Brain pericyte (primary cell): ENCODE results near the gene HSPBP1.

Source experiments
- DNase-seq: peaks from one replicate; pipeline ENCODE4 v3.0.0-alpha.2; 2012; ENCODE audit warnings: low read depth, low spot score

HSPBP1 gene

DNA sequence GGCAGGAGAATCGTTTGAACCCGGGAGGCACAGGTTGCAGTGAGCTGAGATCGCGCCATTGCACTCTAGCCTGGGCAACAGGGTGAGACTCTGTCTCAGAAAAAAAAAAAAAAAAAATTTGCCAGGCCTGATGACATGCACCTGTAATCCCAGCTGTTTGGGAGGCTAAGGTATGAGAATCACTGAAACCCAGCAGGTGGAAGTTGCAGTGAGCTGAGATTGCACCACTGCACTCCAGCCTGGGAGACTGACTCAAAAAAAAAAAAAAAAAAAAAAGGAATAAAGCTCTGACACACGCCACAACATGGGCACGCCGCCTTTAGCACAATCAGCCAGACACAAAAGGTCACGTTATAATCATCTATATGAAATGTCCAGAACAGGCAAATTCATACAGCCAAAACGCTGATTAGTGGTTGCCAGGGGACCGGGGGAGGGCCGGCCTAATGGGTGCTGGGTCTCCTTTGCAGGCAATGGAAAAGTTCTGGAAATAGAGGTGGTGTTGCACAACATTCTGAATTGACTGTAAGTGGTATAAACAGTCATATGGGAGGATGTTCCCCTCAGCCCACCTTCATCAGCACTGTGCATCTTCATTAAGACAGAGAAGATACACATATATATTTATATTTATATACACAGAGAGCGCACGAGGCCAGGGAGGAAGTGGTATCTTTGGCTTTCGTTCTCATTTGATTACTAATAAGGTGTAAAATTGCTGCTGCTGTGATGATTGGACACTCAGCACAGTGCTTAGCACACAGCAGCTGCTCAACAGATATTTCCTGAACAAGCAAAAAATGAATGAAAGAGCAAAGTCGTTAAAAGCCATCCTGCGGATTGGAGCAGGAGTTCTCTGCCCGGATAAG lies 3.8 kb downstream of the HSPBP1 start:
- no peak for DNase-seq

DNA sequence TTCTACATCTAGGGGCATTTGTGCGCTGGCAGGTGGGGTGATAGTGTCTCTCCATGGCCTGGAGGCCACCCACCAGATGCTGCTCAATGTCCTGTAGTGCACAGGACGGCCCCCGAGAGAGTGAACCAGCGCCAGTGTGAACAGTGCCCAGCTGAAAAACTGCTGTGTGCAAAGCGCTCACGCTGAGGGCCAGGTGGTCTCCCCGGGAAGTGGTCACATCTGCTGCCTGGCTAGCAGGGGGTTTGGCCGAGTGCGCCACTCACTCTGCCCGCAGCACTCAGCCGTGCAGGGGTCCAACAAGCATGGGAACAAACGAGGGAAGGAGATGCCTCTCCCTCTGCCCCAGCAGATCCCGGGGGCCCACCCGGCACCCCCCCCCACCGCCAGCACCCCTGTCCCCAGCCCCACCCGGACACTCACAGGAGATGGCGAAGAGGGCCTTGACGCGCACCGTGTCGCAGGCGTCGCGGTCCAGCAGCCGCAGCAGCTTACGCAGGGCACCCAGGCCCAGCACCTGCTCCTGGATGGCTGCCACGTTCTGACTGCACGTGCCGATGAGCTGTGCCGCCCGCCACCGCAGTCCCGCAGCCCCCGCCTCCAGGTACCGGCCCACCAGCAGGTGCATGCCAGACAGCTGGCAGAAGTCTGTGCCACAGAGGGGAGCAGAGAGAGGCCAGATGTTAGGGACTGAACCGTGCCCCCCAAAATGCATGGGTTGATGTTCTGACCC lies 5.8 kb downstream of the HSPBP1 start:
- no peak for DNase-seq

DNA sequence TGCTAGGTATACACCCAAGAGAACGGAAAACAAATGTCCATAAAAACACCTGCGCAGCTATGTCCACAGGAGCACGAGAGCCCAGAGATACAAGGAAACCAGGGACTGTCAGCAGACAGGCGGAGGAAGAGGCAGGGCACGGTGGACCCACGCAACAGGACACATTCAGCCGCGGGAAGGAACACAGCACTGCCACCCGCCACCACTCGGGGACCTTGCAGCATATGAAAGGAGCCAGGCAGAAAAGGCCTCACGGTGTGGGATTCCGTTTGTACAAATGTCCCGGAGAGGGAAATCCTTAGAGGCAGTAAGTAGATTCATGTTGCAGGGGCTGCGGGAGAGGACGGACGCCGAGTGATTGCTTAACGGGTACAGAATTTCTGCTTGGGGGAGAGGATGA lies 7.8 kb downstream of the HSPBP1 start:
- DNase-seq: no peak

DNA sequence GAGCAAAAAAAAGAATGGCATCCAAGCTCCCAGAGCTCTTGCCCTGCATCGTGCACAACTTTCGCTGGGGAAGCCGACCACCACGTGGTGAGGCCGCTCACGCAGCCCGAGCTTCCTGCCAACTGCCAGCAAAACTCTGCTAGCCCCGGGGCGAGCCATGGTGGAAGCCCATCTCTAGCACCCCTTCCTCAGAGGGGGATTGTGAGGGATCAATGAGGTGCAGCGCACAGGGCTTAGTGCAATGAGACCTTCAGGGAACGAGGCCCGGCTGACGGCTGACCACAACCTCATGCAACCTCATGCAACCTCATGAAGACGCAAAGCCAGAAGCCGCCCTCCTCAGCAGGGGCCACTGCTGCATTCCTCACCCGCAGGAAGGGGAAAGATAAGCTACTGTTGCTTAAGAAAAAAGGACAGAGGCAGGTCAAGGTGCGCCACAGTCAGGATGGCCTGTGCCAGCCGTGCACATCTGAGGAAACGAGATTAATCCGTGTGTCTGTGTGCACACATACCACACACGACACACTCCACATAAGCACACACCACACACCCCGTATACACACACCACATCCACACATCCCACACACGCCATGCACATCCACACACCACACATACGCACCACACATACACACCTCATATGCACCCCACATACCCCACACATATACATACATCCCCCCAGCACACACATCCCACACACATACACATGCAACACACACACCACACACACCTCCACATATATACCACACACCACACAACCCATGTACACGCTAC lies 9.6 kb downstream of the HSPBP1 start:
- no peak for DNase-seq

DNA sequence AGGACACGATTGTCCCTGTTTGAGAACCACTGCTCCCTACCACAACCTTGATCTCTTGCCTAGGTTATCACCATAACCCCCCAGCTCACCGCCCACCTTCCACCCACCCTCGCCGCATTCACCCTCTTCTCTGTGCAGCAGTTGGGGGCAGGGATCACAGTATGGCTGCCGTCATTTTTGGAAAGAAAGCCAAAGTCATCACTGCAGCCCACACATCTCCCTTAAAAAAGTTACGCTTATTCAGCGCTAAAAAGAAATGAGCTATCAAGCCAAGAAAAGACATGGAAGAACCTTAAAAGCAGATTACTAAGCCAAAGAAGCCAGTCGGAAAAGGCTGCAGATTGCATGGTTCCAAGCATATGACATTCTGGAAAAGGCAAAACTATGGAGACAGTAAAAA lies 10.6 kb downstream of the HSPBP1 start:
- no peak for DNase-seq

DNA sequence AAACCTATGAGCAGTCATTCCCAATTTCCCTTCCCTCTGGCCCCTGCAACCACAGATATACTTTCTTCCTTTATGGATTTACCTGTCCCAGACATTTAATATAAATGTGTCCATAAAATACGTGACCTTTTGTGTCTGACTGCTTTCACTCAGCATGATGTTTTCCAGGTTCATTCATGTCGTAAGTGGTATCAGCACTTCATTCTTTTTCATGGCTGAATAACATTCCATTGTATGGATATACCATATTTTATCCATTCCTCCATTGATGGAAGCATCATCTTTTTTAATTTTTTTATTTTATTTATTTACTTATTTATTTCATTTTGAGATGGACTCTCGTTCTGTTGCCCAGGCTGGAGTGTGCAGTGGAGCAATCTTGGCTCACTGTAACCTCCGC lies 13.1 kb downstream of the HSPBP1 start:
- no peak for DNase-seq

DNA sequence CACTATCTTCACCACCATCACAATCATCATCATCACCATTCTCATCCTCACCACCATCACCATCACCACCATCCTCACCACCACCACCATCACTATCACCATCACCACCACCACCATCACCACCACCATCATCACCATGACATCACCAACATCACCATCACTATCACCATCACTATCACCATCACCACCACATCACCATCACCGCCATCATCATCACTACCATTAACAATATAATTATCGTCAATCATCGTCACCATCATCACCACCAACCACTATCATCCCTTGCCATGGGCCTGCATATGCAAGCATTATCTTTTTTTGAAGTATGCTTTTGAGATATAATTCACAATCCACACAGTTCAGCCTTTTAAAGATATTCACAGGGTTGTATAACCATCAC lies 13.5 kb downstream of the HSPBP1 start:
- no peak for DNase-seq

DNA sequence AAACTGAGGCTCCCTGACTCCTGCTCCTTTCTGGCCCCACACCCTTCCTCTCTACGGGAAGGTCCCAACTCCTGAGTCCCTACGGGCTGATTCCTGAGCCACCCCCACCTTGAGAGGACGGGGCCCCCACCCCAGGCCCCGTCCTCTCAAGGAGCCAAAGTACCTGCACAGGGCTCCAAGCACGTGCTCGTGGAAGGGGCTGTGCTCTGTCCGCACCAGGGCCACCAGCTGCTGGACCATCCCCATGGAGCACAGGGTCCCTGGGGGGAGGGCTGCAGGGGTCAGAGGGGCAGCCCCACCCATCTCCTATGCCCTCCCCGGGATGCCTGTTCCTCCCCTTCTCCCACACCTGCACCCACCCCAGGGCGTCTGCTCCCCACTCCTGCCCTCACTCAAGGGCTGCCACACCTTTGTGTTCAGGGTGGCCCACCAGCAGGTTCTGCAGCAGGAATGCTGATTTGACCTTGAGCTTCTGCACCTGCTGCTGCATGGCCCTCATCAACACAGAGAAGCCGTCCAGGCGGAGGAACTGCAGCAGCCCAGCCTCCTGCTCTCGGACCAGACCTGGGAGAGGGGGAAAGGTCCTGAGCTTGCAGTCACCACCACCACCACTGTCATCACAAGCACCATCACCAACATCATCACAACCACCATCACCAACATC lies 14.1 kb downstream of the HSPBP1 start:
- no peak for DNase-seq

DNA sequence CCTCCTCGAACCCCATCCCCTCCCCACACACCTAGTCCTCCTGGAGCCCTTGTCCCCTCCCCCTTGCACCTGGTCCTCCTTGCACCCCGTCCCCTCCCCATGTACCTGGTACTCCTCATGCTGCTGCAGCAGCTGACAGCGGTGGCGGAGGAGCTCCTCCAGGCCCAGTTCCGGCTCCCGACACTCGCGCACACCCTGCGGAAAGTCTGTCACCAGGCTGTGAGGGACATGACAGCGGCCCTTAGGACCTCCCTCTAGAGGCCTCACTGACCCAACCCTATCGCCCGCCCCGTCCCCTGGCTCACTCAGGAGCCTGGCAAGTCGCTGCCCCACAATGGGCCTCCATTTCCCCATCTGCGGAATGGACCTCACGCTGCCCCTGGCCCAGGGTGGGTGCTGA lies 14.7 kb downstream of the HSPBP1 start:
- no peak for DNase-seq

DNA sequence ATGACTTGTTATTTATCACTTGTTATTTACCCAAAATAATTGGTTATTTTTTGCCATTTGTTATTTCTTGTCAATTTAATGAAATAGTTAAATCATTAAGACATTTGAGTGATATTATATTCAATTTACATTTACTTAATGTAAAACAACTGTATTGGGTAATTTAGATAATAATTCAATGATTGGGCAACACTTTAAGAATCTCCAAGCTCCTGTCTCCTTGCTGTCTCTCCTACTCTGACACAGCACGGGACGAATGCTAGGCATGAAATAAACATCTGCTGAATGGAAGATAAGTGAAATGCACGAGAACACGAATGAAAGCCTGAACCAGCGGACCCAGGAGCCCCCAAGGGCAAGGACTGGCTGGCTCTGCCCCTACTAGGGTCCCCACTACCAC lies 15.4 kb downstream of the HSPBP1 start:
- DNase-seq: no peak

DNA sequence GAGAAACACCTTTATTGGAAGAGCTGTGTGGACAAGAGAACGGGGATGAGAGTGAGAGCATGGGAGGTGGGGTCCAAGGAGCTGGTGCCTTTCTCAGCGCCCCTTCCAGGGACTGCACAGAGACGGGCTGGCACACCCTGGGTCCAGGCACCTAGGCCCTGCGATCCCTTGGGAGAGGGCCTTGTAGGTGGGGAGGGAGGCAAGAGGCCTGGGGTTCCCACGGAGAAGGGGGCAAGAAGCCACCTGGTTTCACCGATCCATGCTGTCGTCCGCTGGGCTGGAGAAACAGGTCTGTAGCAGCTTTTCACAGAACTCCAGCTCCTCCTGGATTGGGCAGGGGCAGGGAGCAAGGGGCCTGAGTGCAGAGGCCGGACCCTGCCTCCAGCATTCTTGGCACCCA lies 17.6 kb downstream of the HSPBP1 start:
- DNase-seq: no peak

DNA sequence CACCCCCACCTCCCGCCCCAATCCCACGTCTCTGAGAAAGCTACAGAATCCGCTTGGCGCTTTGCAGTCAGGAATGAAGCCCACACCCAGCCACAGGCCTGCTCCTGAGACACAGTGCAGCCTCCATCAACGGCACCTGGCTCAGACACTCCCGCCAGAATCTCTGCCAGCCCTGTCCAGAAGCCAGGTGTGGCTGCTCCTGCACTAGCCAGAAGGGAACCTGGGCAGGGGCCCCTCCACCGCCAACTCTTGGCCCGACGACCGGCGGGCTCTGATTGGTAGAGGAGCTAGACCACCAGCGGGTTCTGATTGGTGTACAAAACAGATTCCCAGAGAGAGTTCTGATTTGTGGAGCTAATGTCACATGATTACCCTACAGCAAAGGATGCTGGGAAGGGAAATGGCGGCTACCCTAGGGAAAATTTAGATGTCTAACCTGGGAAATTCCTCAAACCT lies 18.2 kb downstream of the HSPBP1 start:
- no peak for DNase-seq

DNA sequence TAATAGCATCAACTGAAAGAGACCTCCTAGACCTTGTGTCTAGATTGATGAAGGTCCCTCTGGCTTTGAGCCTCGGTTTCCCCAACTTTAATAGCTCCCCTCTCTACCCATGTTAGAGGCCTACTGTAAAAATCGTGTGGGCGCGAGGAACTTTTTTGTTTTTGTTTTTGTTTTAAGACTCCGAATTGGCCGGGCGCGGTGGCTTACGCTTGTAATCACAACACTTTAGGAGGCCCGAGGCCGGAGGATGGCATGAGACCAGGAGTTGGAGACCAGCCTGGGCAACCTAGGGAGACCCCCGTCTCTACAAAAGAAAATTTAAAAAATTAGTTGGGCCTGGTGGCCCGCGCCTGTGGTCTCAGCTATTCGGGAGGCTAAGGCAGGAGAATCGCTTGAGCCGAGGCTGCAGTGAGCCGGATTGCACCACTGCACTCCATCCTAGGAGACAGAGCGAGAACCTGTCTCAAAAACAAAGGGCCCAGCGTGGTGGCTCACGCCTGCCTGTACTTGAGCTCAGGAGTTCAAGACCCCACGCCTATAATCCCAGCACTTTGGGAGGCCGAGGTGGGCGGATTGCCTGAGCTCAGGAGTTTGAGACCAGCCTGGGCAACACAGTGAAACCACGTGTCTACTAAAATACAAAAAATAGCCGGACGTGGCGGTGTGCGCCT lies 20.2 kb downstream of the HSPBP1 start:
- DNase-seq: no peak

DNA sequence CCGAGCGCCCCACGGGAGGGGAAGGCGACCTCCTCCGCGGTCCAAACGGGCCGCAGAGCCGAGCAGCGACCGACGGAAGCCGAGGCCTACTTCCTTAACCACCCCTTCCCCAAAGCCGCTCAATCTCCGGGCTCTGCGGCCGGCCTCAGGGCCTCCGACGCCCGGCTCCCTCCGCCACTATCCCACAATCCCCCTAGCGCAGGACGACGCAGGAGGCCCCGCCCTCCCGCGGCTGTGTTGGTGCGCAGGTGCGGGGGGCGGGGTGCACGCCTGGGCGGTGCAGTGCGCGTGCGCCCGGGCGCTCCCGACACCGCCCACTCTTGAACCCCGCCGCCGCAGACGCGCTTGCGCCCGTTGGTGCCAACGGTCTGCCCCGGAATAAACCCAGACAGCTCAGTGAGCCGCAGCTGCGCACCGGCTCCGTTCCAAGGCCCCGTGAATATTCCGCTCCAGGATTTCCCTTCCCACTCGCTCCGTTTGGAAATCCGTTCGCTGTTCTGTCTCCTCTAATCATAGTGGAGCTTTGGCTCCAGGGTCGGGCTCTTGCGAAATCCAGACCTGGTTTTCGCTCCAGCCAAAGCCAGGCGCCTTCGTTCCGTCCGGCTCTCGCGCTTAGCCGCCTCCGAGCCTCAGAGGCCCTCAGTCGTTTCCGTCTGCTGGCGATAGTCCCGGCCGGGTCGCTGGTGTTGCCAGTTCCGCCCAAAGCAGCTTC lies 20.9 kb downstream of the HSPBP1 start, which contains the start of gene PPP6R1:
PPP6R1 (minus strand) TSS at position 190 of the 712 bp plus-strand sequence. CDS start 11,914 bp downstream, outside the sequence.
- peak; percentile 99 for DNase-seq

DNA sequence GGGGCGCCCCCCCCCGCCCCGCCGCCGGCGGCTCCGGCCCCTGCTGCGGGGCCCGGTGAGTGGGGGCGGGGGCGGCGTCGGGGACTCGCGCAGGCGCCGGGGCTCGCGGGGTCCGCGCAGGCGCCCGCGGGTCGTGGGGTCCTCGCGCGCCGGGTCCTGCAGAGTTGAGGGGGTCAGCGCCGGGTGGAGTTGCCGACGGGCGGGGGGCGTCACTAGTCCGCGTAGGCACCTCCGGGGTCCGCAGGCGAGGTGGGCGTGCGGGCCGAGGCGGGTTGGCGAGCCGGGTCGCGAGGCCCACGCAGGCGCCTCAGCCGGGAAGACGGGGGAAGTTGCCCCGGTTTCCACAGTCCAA lies 21.5 kb downstream of the HSPBP1 start:
- DNase-seq: no peak

DNA sequence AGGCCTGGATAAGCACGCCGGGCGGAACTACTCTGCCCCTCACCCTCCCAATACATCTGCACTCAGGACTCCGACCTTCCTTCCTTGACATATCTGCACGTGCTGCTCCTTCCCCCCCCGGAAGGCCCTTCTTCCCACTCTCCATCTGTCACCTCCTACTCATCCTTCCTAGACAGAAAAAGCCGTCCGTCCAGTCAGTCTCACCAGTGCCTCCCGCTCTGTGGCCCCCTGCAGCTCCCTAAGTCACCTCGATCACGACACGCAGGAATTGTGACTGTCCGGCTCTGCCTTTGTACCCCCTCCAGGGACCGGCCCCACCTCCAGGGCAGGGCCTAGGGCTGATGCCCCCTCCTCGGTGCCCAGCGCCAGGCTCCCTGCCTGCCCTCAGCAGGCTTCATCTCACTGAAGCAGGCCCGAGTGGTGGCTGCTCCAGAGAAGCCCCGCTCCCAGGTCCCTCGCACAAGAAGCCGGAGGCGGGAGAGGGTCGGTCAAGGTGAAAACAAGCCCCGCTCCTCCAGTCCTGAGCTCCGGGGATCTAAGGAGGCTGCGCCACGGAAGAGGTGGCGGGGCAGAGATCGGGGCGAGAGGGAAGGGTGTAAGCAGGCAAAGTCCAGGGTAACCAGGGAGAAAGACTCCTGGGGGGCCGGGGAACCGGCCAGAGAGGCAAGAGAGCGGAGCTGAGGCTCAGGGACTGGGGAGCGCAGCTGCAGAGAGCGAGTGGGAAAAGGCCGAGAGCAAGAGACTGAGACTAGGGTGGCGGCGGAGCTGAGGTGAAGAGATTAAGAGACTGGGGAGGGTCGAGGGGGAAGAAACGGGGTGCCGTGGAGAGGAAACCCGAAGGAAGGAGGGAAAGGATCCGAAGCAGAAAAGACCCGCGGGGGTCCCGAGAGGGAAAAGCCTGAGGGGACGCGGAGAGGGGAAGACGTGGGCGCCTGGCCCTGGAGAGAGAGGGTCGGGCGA lies 22.2 kb downstream of the HSPBP1 start:
- no peak for DNase-seq

DNA sequence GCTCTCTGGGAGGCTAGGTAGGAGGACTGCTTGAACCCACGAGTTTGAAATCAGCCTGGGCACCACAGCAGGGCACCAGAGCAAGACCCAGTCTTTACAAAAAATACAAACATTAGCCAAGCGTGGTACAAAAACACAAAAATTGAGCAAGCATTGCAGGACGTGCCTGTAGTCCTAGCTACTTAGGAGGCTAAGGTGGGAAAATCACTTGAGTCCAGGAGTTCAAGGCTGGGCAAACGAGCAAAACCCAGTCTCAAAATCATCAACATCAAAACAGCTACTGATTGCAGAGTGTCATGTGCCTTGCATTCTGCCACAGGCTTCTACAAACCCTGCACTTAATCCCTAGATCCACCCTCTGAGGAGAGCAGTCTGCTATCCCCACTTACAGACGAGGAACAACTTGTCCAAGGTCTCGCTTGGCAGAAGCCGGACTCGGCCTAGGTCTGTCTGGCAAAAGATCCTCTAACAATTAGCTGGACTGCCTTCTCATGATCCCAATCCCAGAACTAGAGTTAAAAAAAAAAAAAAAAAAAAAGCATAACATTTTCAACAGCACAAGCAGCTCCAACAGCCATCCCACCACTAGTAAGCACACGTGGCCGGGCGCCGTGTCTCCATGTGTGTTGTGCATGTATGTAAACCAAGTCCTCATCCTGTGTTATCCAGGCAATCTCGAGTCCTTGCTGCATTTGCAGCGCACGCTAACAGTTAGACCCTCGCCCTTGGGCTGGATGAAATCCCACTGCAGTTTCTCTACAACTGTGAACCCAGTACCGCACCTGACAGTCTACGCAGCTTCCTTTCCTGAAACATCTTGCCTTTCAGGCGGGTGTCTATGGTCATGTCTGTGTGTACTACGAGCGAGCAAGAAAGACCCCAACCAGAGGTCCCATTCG lies 23.1 kb downstream of the HSPBP1 start:
- DNase-seq: no peak
